HG03521 (cell line): ENCODE measurements around the gene SLC44A2.

Experiments used
- ATAC-seq: cut with Tn5 transposase; IDR thresholded peaks from one replicate; pipeline ENCODE4 v1.9.1; 2021; ENCODE audit warnings: mild to moderate bottlenecking, moderate library complexity; ENCODE audit not compliant: unreplicated experiment

The SLC44A2 gene

DNA sequence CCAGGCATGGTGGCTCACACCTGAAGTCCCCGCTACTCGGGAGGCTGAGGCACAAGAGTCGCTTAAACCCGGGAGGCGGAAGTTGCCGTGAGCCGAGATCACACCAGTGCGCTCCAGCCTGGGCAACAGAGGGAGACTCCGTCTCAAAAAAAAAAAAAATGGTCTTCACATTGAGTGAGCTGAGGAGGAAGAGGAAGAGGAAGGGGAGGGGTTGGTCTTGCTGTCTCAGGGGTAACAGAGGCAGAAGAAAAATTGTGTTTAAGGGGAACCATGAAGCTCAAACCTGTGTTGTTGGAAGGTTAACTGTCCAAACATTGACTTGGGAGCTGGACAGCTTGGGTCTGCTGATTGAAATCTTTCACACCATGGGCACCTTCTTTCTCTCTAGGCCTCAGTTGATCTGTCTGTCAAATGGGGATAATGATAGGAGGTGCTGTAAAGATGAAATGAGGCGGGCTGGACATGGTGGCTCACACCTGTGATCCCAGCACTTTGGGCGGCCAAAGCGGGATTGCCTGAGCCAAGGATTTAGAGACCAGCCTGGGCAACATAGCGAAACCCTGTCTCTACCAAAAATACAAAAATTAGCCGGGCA is 9.8 kb upstream of the SLC44A2 start:
- ATAC-seq, result no peak

DNA sequence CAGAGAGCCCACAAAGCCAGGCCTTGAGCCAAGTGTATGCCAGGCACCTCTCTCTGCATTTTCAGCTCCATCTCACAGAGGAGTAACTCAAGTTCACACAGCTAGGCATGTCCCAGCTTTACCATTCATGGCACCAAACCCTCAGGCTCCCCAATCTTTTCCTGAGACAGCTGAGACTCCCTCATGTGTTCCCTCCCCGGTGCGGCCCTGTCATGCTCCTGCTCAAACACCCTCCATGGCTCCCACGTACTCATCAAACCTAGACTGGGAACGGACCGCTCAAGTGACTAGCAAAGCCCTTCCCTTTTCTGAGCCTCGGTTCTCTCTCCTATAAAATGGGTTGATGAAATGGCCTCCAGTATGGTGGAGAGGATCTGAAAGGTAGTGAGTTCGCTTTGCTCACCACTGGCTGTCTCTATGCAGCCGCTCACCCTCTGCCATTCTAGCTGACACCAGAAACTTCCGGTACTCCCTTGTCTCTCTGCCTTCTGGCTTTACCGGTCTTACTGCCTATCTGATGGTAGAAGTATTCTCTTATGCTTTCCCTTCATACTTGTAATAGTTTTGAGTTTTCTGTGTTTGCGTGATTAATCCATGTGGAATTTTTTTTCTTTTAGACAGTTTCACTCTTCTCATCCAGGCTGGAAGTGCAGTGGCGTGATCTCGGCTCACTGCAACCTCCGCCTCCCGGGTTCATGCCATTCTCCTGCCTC is 7.8 kb upstream of the SLC44A2 start:
- no peak for ATAC-seq

DNA sequence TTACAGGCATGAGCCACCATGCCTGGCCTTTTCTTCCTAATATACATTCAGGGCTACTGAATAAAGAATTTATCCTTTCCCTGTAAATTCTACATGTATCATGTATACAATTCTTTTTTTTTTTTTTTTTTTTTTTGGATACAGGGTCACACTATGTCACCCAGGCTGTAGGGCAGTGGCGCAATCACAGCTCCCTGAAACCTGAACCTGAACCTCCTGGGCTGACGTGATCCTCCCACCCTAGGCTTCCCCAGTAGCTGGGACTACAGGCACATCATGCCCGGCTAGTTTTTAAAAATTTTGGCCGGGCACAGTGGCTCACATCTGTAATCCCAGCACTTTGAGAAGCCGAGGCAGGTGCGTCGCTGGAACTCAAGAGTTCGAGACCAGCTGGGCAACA is 6.5 kb upstream of the SLC44A2 start:
- ATAC-seq, result no peak

DNA sequence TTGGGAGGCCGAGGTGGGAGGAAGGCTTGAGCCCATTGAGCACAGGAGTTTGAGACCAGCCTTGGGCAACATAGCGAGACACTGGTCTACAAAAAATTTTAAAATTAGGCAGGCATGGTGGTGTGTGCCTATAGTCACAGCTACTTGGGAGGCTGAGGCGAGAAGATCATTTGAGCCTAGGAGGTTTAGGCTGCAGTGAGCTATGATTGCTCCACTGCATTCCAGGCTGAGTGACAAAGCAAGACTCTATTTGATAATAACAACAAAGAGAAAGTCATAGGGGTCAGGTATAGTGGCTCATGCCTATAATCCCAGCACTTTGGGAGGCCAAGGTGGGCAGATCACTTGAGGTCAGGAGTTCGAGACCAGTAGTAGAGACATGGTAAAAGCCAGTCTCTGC is 4.6 kb upstream of the SLC44A2 start:
- ATAC-seq, result no peak

DNA sequence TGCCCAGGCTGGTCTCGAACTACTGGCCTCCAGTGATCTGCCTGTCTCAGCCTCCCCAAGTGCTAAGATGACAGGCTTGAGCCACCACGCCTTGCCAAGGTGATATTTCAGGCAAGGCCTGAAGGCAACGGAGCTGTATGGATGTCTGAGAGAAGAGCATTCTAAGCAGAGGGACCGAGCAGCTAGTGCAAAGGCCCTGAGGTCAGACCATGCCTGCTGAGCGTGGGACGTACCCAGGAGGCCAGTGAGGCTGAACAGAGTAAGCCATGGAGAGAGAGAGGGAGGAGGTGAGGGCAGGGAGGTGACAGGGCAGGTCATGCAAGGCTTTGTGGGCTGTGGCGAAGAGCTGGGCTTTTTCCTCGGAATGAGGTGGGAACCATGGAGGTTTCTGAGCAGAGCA is 3.4 kb upstream of the SLC44A2 start:
- ATAC-seq, result no peak

DNA sequence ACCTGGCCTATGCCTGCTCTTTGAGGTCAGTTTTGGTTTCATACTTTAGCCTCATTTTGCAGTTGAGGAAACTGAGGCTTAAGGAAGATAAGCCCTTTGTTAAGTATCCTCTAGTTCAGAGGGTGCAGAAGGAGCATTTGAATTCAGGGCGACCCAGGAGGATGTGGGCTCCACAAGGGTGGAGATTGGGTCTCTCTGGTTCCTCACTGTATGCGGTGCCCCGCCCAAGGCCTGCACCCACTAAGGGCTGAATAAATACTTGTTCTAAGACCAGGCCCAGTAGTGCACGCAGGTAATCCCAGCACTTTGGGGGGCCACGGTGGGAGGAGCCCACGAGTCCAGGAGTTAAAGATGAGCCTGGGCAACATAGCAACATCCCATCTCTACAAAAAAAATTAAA is 768 bp upstream of the SLC44A2 start:
- no peak for ATAC-seq

DNA sequence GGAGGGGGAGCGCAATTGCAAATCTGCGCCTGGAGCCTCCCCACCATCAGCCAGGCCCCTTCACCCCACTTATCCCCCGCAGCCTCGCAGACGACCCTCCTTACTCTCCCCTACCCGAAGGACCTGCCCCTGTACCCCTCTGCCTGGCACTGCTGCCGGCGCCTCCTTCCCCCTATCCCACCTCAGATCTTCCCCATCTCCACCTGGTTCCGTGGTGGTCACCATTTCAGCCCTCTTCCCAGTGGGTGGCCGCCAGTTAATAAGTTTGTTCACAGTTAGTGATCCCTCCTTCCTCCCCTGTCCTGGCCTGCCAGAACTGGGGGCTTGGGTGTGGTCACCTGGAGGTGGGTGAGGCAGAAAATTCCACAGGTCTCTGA is 397 bp downstream of the SLC44A2 start:
- no peak for ATAC-seq

DNA sequence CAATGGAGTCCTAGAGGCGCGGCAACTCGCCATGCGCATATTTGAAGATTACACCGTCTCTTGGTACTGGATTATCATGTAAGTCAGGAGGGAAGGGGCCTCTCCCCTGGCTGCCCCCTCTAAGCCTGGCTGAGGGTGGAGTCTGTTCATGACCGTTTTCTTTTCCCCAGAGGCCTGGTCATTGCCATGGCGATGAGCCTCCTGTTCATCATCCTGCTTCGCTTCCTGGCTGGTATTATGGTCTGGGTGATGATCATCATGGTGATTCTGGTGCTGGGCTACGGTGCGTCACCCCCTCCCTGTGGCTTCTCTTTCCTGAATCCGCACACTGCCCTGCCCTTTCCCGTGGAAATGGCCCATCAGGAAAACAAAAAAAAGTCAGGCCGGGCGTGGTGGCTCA is 6.5 kb downstream of the SLC44A2 start:
- ATAC-seq, result no peak

DNA sequence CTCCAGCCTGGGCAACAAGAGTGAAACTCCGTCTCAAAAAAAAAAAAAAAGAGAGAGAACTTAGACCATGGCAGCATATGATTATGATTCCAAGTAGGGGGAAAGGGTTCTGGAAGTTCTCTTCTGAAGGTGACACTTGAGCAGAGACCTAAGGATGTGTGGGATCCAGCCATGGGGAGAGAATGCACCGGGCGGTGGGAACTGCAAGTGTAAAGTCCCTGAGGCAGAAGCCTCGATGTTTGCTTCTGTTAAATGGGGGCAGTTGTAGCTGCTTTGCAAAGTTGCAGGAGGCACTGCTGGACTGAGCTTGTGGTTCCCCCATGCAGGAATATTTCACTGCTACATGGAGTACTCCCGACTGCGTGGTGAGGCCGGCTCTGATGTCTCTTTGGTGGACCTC is 9.1 kb downstream of the SLC44A2 start:
- ATAC-seq, result no peak

DNA sequence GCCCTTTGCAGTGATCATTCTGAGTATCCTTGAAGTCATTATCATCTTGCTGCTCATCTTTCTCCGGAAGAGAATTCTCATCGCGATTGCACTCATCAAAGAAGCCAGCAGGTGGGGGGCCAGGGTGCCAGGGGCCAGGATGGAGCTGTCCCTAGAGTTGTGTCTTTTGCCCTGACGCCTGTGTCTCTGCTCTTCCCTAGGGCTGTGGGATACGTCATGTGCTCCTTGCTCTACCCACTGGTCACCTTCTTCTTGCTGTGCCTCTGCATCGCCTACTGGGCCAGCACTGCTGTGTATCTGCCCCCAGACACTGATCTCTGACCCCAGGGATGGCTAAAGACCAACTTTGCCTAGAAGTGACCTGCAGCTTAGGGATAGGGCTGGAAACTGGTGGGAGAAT is 9.6 kb downstream of the SLC44A2 start:
- no peak for ATAC-seq

DNA sequence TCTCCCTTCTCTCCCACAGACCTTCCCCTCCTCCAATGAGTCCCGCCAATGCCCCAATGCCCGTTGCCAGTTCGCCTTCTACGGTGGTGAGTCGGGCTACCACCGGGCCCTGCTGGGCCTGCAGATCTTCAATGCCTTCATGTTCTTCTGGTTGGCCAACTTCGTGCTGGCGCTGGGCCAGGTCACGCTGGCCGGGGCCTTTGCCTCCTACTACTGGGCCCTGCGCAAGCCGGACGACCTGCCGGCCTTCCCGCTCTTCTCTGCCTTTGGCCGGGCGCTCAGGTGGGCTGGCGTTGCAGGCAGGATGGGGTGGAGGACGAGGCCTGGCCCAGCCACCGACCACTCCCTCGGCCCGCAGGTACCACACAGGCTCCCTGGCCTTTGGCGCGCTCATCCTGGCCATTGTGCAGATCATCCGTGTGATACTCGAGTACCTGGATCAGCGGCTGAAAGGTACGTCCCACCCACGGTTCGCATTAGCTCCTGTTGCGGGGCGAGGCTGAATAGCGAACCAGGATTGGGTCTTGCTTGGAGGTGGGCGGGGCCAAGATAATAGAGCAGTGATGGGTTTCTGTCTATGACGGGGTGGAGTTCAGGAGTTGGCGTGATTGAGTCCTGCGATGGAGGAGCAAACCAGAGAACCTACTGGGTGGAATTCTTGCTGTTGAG is 11.1 kb downstream of the SLC44A2 start:
- no peak for ATAC-seq

DNA sequence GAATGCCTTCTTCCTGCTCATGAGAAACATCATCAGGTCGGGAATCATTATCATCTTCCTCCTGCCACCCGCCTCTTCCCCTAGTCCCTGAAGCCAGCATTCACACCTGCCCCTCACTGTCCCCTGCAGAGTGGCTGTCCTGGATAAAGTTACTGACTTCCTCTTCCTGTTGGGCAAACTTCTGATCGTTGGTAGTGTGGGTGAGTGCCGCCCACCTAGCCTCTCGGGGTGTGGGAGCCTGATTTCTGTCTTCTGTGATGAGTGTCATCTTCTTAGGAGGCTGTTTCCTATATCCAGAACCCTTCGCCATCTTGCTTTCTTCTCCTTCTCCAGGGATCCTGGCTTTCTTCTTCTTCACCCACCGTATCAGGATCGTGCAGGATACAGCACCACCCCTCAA is 12.5 kb downstream of the SLC44A2 start:
- ATAC-seq, result no peak

DNA sequence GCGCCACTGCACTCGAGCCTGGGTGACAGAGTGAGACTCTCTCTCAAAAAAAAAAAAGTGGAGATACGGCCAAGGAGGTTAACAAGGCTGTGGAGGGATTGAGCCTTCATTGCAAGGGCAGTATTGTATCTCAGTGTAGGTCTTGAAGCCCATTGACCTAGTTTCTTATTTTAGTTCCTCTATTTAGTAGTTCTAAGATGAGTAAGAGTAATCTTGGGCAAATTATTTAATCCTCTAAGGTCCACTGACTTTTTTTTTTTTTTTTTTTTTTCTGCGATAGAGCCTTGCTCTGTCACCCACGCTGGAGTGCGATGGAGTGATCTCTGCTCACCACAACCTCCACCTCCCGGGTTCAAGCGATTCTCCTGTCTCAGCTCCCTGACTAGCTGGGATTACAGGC is 14.5 kb downstream of the SLC44A2 start:
- no peak for ATAC-seq

DNA sequence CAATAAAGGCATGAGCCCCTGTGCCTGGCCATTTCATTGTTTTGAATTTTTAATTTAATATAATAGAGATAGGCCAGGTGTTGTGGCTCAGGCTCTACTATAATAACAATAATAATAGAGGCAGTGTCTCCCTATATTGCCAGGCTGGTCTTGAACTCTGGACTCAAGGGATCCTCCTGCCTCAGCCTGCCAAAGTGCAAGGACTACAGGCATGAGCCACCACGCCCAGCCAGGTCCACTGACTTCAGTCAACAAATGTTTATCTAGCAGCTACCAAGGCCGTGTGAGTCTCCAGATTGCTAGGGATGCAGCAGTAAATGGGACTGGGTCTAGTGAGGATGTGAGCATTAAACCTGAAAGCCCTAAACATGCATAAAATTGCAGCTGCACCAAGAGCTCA is 15.0 kb downstream of the SLC44A2 start:
- no peak for ATAC-seq

DNA sequence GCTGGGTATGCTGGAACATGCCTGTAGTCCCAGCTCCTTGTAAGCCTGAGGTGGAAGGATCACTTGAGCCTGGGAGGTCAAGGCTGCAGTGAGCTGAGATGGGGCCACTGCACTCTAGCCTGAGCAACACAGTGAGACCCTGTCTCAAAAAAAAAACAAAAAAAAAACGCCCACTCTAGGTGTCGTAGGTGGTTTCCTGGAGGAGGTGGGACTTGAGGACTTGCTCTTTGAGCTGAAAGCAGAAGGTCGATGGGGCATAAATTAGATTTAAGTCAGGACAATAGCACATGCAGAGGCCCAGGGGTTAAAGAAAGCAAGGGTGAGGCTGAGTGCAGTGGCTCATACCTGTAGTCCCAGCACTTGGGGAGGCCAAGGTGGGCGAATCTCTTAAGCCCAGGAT is 15.9 kb downstream of the SLC44A2 start:
- no peak for ATAC-seq

DNA sequence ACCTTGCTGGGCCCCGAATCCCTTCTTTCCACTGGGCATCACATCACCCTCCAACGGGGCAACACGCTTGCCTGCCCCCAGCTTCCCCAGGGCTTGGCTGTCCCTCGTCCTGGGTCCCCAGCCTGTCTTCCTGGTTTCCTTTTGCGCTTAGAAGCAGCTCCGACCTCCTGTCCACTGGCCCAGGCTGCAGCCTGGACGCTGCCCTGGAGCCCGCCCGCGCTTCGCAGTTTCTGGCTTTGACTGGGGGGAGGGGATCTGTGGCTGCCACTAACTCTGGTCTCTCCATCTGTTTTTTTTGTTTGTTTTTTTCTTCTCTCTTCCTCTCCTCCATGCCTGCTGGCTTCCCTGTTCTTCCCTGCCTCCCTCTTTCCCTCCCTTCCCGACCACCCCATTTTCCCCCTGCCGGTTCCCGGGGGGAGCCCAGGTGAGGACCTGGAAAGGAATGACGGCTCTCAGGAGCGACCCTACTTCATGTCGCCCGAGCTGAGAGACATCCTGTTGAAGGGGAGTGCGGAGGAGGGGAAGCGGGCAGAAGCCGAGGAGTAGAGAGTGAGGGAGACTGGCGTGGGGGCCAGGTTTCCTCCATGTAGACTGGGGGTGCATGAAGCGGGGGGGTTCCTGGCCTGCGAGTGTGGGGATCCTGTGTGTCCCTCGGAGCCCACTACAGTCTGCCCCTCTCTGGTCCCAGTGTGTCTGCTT is 17.3 kb downstream of the SLC44A2 start:
- ATAC-seq, result no peak

DNA sequence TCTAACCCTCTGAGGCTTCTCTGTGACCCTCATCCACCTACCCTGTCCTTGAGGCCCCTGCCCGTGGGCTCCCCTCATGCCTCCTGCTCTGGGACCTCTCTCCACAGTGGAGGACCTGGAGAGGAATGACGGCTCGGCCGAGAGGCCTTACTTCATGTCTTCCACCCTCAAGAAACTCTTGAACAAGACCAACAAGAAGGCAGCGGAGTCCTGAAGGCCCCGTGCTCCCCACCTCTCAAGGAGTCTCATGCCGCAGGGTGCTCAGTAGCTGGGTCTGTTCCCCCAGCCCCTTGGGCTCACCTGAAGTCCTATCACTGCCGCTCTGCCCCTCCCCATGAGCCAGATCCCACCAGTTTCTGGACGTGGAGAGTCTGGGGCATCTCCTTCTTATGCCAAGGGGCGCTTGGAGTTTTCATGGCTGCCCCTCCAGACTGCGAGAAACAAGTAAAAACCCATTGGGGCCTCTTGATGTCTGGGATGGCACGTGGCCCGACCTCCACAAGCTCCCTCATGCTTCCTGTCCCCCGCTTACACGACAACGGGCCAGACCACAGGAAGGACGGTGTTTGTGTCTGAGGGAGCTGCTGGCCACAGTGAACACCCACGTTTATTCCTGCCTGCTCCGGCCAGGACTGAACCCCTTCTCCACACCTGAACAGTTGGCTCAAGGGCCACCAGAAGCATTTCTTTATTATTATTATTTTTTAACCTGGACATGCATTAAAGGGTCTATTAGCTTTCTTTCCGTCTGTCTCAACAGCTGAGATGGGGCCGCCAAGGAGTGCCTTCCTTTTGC is 18.0 kb downstream of the SLC44A2 start:
- no peak for ATAC-seq

DNA sequence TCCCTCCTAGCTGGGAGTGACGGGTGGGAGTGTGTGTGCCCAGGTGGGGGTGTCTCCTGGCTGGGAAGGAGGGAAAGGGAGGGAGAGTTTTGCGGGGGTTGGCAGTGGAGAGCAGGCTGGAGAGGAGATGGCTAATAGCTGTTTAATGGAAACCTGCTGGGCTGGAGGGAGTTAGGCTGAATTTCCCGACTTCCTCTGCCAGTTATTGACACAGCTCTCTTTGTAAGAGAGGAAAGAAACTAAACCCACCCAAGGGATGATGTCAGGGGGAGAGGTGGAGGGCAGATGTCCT is 18.6 kb downstream of the SLC44A2 start:
- ATAC-seq, result no peak

DNA sequence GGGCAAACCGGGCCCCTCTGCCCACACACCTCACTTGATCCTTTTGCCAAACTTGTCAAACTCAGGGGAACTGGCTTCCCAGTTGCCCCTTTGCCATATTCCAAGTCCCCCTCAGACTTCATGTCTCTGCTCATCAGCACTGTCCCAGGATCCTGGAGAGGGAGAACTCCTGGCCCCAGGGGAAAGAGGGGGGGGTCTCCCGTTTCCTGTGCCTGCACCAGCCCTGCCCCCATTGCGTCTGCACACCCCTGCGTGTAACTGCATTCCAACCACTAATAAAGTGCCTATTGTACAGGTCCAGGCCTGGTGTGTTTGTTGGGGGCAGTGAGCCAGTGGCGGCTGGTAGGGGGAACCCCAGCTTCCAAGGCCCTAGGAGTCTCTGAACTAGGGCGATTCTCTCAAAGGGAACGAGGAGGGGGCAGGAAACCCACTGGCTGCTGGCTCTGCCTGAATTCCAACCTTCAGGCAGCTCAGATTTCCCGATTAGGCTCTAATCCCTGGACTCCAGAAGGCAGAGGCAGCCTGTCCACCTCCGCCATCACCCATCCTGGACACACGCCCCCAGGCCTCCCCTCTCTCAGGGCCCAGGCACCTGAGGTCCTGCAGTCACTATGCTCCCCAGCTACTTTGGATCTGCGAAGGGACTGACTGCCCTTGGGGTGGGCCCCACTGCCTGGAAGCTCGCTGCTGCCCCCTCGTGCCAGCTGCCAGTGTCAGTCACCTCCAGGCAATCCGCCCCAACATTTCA is 19.1 kb downstream of the SLC44A2 start:
- no peak for ATAC-seq

DNA sequence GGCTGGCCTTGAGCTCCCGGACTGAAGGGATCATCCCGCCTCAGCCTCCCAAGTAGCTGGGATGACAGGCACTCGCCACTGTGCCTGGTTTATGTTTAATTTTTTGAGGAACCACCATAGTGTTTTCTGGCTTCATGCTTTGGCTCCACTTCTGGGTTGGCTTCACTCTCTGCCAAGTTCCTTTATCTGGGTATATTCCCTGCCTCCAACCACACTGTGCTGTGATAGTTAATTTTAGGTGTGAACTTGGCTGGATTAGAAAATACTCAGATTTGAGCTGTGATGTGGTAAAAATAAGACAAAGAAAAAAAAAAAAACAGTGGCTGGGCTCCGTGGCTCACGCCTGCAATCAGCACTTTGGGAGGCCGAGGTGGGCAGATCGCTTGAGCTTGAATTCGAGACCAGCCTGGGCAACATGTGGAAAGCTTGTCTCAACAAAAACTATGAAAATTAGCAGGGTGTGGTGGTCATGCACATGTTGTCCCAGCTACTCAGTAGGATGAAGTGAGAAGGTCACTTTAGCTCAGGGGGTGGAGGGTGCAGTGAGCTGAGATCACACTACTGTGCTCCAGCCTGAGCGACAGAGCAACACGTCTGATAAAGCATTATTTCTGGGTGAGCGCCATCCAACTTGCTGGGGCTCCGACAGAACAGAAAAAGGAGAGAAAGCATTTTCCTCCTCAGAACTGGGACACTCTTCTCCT is 21.3 kb downstream of the SLC44A2 start:
- ATAC-seq, result no peak
